DMS153 treated with DMSO at 0.1 percent for 48 hours (cell line): ENCODE data around the gene MMP24.

ENCODE experiments used
- DNase-seq: peaks from one replicate; lab custom pipeline; 2025; ENCODE audit not compliant: unreplicated experiment; lab: John Stamatoyannopoulos, UW

The MMP24 gene

DNA sequence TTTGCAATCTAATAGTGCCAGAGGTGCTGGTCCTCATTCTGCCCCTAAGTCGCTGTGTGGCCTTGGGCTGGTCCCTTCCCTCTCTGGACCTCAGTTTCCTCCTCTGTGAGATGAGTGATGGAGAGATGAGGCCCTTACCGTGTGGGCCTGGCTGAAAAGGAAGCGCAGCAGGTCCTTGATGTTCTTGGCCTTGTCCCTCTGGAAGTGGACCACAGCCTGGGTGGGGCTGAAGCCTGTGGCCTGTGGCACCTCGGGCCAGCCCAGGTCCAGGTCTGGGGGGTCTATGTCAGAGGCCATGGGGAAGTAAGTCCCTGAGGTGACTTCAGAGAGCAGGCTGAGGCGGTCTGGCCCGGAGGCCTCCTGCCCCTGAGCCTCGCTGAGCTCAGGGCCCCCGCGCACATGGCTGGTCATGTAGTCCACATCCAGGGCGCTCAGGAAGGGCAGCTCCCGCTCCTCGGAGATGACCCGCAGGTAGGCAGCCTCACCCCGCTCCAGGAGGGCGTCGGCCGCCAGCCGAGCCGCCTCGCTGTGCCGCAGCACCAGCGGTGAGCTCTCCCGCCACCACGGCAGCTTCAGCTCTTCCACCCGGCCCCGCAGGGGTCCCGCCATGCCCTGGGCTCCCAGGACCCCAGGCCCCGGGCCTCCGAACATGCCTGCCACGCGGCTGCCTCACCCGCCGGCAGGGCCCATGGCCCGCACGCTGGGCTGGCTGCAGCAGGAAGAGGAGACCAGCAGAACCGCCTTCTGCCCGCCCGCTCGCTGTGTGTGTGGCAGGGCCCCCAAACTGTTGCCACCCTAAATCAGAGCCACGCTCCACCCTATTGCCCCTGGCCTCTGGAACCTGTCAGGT, 65.4 kb downstream of the MMP24 start, which contains the start of gene FAM83C:
TSS of gene FAM83C (minus strand) at position 772 of the 850 bp plus-strand sequence. CDS start at position 651, 121 bp downstream.
- DNase-seq = no peak

- DNase-seq = no peak
Observed at GRCh38 chr20:35292504-35293285, 66.2 kb downstream of the MMP24 start.

- no peak for DNase-seq
Observed at GRCh38 chr20:35293303-35294292, 67.1 kb downstream of the MMP24 start.

DNA sequence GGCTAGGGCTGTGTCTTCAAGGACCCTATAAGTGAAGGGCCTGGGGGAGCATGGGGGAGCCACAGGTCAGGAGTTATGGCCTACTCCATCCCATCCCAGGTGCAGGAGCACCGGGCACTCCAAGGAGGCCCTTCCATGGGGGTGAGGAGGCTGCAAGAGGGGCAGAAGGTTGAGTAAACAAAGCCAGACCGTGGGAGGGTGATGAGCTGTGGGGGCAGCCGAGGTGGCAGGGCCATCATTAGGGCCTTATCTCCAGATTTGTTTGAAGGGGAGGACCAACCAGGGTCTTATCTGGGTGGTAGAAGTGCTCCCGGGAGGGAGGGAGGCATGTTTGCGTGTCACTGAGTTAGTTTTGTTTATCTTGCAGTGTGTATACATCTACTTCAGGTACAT, 67.8 kb downstream of the MMP24 start:
- no peak for DNase-seq

- no peak for DNase-seq
Observed at GRCh38 chr20:35295058-35295457, 68.6 kb downstream of the MMP24 start.

- DNase-seq = no peak
Observed at GRCh38 chr20:35295674-35296073, 69.2 kb downstream of the MMP24 start.

DNA sequence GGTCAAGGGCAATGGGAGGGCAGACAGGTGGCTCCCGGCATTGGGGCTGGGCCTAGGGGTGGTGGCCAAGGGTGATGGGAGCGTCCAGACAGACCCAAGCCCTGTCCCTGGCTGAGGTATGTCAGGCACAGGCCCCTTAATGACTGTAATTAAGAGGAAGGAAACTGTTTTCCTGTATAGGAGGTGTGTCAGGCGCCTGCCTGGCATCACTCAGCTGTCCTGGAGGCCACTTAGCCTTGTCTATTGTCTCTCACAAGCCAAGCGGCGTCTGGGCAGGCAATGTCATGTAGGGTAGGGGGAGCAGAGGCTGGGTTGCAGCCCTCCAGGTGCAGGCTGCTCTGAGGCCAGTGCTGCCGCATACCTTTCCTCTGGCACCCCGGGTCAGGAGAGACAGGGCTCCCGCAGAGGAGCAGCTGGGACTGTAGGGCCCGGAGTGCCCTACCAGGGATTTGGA, 69.6 kb downstream of the MMP24 start:
- no peak for DNase-seq

GRCh38 chr20:35297155-35297554, 70.7 kb downstream of the MMP24 start:
- DNase-seq = no peak

GRCh38 chr20:35297740-35298139, 71.2 kb downstream of the MMP24 start:
- no peak for DNase-seq

DNA sequence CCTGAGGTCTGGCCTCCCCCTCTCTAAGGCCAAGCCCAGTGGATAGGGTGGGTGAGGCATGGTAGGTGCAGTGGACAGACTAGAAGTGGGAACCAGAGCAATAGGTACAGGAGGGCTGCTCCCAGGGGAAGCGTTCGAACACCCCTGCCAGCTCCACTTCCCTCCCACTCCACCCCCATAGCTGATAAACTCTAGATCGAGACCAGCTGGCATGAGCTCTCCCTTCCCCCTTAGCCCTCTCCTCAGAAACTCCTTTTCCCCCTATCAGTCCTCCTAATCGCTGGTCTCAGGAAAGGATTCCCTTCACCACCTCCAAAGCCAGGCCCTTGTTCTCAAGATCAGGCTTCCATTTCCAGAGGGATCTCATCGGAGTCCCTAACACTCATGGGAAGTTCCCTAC, 71.8 kb downstream of the MMP24 start:
- DNase-seq = no peak

DNA sequence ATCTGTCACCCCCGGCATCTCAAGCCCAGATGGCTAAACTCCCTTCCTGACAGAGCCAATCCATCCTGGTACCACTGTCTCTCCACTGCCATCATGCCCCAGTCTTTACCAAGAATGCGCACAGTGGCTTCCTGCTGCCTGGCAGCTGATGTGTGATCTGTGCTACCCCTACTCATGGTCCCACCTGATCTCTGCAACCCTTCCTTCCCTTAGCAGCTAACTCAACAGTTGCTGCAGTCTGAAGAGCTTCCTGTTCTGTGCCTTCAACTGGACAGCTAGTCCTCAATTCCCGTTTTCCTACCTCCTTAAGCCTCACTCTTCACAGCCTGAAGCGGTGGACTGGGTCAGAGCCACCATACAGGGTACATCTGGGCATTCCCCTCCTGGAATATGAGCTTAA, 73.3 kb downstream of the MMP24 start:
- no peak for DNase-seq

DNA sequence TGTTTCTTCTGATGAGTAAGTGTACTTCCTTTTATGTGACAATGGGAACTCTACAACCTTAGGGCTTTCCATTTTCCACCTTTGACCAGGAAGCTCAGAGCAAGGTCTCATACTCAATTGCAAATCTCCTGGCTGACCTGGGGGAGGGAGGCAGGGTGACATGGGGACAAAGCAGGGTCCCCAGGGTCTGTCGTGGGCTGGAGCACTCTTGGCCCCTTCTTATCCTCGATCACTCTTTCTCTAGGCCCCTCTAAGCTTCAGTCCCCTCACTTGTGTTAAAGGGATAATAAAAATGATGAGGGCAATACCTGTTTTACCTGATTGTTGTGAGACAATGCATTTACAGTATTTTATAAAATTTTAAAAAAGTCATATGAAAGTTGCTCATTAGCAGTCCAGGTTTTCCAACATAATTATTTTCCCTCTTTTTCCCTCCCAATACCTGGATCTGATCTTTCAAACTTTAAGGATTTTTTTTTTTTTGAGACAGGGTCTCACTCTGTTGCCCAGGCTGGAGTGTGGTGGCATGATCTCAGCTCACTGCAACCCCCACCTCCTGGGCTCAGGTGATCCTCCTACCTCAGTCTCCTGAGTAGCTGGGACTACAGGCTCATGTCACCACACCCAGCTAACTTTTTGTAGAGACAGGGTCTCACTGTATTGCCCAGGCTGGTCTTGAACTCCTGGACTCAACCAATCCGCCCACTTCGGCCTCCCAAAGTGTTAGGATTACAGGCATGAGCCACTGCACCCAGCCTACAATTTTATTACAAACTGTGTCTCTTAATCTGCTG, 74.2 kb downstream of the MMP24 start:
- no peak for DNase-seq

DNA sequence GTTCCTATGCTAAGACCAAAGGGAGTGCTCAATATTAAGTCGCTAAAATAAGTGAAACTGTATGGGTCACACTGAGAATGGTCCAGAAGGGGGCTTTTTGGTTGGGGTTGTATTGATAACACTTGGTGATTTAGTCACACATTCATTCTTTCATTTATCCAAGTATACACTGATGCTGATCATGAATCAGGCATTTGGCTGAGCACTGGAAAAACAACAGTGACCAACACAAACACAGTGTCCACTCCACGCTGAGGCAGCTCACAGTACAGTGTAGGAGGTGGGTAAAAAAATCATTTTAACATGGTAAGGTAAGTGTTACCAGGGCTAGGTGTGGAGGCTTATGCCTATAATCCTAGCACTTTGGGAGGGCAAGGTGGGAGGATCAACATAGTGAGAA, 74.9 kb downstream of the MMP24 start:
- no peak for DNase-seq

- no peak for DNase-seq
Observed at GRCh38 chr20:35302421-35303335, 76.2 kb downstream of the MMP24 start.

DNA sequence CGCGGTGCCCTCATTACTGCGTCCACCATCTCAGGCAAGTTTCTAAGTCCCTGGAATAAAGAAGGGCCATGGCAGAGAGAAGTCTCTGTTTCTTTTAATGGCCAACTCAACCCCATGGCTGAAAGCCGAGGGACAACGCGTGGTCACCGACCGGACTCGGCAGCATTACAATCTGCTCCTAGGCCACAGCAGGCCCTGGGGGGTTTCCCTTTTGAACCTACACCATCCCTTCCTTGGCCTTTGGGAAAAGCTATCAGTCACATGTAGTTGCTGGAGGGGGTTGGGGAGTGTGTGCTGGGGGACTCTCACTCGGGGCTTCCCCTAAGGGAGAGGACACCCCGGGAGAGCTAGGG, 76.9 kb downstream of the MMP24 start:
- DNase-seq = no peak

DNA sequence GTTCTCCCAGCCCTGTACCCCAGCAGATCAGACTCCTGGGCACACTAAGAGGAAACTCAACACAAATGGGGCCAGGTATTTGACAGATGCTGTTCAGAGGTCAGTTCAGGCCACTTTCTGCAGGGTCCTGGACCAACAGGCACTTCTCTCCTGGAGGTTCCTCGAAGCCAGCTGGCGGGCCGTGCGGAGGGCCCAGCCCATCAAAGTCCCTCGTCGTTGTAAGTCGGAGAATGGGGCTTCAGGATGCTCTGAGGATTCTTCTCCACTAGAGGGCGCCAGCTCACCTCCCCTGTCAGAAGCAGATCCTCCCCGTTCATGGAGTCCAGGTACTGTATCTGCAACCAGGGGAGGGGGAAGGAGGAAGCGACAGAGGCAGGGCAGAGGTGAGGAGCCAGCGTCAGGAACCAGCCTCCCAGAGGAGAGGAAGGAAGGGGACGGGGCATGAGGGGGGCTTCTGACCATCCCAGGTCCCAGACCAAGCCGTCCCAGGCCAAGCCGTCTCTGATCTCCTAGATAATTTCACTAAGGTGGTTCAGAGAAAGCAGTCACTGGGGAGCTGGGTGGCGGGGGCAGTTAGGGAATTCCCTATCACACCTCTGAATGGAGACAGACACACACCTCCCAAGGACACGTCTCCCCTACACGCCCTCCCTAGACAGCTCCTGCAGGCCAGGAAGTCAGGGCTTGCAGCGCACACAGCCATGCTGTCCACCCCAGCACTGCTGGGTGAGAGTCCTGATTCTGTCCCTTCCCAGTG, 77.4 kb downstream of the MMP24 start:
- DNase-seq = peak; percentile 70

DNA sequence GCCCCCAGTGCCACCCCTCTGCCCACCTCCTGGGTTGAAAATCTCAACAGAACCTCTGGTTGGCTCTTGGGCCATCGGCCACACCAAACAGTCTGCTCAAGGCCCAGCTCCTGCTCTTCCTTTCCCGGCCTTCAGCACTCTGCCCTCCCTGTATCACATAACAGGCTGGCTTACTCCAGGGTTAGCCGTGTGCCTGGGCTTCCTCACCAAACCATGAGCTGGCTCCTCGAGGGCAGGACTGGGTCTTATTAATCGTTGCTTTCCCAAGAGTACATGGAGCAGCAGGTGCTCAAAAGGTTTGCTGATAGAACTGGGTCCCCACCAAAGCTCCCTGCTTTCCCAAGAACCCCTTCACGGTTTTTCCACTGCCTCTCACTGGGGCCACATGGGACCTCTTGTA, 78.5 kb downstream of the MMP24 start:
- DNase-seq = no peak
